Effector memory CD8-positive, alpha-beta T cell (primary cell): ENCODE data around the gene COL11A1.
"Not testable (repeated sequence)": the region's sequence is repeated elsewhere in the genome, so short reads cannot be mapped to it uniquely, and the experiment has no call there.

Source experiments
- ATAC-seq: fragments of 150-1000 bp; cut with Tn5 transposase; replicated peaks from 2 replicates; pipeline ENCODE4 v1.10.0; 2021; ENCODE audit warnings: mild to moderate bottlenecking, moderate library complexity
- DNase-seq, 3 experiments: peaks; one replicate each; pipeline ENCODE4 v3.0.0; 2021
- H3K27ac Mint-ChIP-seq, 2 donors: one replicate each; pipeline ENCODE4 v1.8.0; 2022; ENCODE audit warnings: mild to moderate bottlenecking in 2 of 2, mixed read lengths in 2 of 2, moderate library complexity in 2 of 2
- H3K27me3 Mint-ChIP-seq, 2 donors: one replicate each; pipeline ENCODE4 v1.8.0; 2022; ENCODE audit warnings: mixed read lengths in 2 of 2
- H3K36me3 Mint-ChIP-seq: one replicate; pipeline ENCODE4 v1.8.0; 2022; ENCODE audit warnings: mild to moderate bottlenecking, moderate library complexity, mixed read lengths; ENCODE audit not compliant: insufficient read depth
- H3K4me1 Mint-ChIP-seq, 2 donors: one replicate each; pipeline ENCODE4 v1.8.0; 2022; ENCODE audit warnings: low read depth in 2 of 2, mixed read lengths in 2 of 2
- H3K4me3 Mint-ChIP-seq, 2 donors: one replicate each; pipeline ENCODE4 v1.8.0; 2022; ENCODE audit warnings: mild to moderate bottlenecking in 2 of 2, mixed read lengths in 2 of 2, moderate library complexity in 2 of 2
- H3K9me3 Mint-ChIP-seq, 2 donors: one replicate each; pipeline ENCODE4 v1.8.0; 2022; ENCODE audit warnings: mixed read lengths in 2 of 2
- total RNA-seq, 9 experiments: gene quantifications; one replicate each; lab custom pipeline; 2026; lab: John Stamatoyannopoulos, UW

The COL11A1 gene
- total RNA-seq = 0 to 0.06 (median 0) reads per million in 9 experiments

DNA sequence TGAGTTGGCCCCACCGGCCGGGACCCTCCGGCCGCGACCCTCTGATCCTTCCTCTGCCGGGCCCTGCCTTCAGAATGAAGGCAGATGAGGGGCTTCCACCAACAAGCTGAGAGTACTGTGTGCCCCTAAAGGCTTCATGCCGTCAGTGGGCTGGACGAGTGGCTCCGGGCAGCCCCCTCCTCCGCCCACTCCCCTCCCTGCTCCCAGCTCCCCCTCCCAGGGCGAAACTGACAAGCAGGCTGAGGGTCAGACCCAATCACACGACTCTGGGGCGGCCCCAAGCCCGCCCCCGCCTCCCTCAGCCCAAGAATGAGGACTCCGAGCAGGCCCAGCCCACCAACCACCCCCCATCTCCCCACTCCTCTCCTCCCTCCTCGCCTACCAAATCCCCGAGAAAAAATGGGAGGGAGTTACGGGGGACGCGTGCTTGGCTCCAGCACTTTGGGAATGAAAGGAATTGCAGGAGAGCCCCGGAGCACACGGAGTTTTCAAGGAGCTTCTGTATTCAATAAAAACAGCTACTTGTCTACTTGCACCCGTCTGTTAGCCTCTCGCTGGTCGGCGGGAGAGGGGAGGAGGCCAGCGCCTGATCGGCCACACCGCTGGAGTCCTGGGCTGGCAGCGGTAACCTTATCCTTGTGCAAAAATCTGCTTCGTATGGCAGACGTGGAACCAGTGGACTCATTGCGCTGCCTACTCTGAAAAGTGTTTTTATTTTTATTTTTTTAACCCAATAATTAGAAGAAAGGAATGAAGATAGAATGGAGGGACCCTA lies at the start of gene COL11A1:
TSS of gene COL11A1 (minus strand) at position 147 of the 775 bp plus-strand sequence. CDS start 344 bp downstream, outside the sequence.
- DNase-seq = no peak
- H3K27me3 Mint-ChIP-seq = peaks cover 9 to 18% of the 10 kb centered on the region in 2 donors
- H3K9me3 Mint-ChIP-seq = peaks cover 0 to 4% of the 10 kb centered on the region in 2 donors
- H3K36me3 Mint-ChIP-seq = no peaks in the 10 kb centered on the region
- H3K27ac Mint-ChIP-seq = no peak within 1 kb of the TSS
- no peak within 1 kb of the TSS for H3K4me3 Mint-ChIP-seq
- peaks cover 0 to 4% of the 10 kb centered on the region in 2 donors for H3K4me1 Mint-ChIP-seq
- no peak for ATAC-seq

GRCh38 chr1:103156966-103157365 lies 48.6 kb upstream of the COL11A1 start:
- Mint-ChIP-seq H3K27me3 (no peaks in the 10 kb centered on the region), H3K4me3 (no peak overlapping the region), H3K36me3 (no peaks in the 10 kb centered on the region), H3K9me3 (peaks cover 8 to 9% of the 10 kb centered on the region in 2 donors), H3K4me1 (no peaks in the 10 kb centered on the region), H3K27ac (no peak overlapping the region)
- DNase-seq = no peak
- no peak for ATAC-seq

DNA sequence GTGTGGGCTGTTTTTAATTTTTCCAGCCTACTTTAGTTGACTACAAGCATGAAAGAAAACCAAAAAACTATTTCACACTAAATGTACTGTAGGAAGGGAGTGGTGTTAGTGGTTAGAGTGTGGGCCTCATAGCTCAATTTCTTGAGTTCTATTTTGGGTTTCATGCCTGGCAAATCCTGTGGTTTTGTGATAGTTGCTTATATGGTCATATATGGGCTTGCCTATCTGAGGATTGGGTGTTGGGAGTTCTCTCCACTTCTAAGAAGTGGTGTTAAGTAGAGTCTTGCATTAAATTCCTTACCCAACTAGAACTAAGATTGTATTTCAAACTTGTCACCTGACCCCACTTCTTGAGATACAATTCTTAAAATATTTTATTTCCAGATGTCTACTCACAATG lies 37.8 kb upstream of the COL11A1 start:
- H3K36me3 Mint-ChIP-seq = no peaks in the 10 kb centered on the region
- no peak overlapping the region for H3K4me3 Mint-ChIP-seq

DNA sequence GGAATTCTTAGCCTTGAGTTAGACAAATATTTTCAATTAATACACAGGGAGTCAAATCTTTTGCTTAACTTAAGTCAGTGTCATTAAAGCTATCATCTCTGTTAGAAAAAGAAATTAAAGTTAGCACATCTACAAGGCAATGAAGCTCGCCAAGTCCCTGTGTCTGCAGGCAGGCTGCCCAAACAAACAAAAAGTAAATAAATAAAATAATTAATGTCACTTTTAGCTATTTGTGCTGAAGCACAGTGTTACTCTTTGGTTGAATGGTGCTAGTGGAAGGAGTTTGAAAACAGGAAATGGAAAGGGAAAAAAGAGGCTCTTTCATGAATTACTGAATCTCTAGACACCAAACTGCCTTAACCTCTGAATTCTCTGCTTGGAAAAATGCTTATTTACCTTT lies 37.1 kb upstream of the COL11A1 start:
- Mint-ChIP-seq H3K9me3 (peaks cover 8 to 9% of the 10 kb centered on the region in 2 donors), H3K4me1 (no peaks in the 10 kb centered on the region), H3K36me3 (no peaks in the 10 kb centered on the region), H3K27me3 (no peaks in the 10 kb centered on the region), H3K4me3 (no peak overlapping the region), H3K27ac (no peak overlapping the region)
- DNase-seq (no peak), ATAC-seq (no peak)

More for the DNA sequence above, 37.8 kb upstream of the COL11A1 start:
- Mint-ChIP-seq H3K27ac (no peak overlapping the region), H3K9me3 (peaks cover 4 to 9% of the 10 kb centered on the region in 2 donors), H3K4me1 (no peaks in the 10 kb centered on the region), H3K27me3 (no peaks in the 10 kb centered on the region)
- ATAC-seq (no peak), DNase-seq (no peak)

- Mint-ChIP-seq H3K27ac (no peak overlapping the region), H3K4me1 (no peaks in the 10 kb centered on the region), H3K36me3 (no peaks in the 10 kb centered on the region), H3K27me3 (no peaks in the 10 kb centered on the region), H3K4me3 (no peak overlapping the region), H3K9me3 (peaks cover 8 to 12% of the 10 kb centered on the region in 2 donors)
- no peak for ATAC-seq
- no peak for DNase-seq
These were observed 36.4 kb upstream of the COL11A1 start for GRCh38 chr1:103144681-103145080.

- no peak for DNase-seq
- Mint-ChIP-seq H3K36me3 (no peaks in the 10 kb centered on the region), H3K4me3 (no peak overlapping the region), H3K9me3 (peaks cover 10 to 13% of the 10 kb centered on the region in 2 donors), H3K27ac (no peak overlapping the region), H3K27me3 (no peaks in the 10 kb centered on the region), H3K4me1 (no peaks in the 10 kb centered on the region)
- ATAC-seq = no peak
These were observed 34.1 kb upstream of the COL11A1 start for GRCh38 chr1:103142461-103142860.

DNA sequence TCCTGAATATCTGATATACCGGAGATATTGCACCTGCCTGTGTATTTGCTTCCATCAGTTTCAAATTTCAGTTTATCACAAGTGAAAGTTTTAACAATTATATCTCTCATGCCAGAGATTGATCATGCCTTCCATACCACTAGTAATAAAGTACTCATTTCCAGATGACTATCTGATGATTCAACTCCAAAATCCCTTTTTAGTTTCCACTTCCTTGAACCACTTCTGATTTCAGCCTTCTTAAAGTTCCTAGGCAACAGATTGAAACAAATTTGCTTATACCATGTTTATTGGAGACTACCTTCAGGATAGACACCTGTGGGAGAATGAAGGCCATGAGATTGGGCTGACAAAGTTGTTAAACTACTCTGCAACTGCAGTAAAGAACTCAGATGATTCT lies 21.5 kb upstream of the COL11A1 start:
- H3K27ac Mint-ChIP-seq = no peak overlapping the region
- no peak overlapping the region for H3K4me3 Mint-ChIP-seq
- no peaks in the 10 kb centered on the region for H3K4me1 Mint-ChIP-seq
- H3K27me3 Mint-ChIP-seq = no peaks in the 10 kb centered on the region
- no peaks in the 10 kb centered on the region for H3K36me3 Mint-ChIP-seq
- DNase-seq (no peak), ATAC-seq (no peak)
- H3K9me3 Mint-ChIP-seq = peaks cover 3 to 13% of the 10 kb centered on the region in 2 donors

DNA sequence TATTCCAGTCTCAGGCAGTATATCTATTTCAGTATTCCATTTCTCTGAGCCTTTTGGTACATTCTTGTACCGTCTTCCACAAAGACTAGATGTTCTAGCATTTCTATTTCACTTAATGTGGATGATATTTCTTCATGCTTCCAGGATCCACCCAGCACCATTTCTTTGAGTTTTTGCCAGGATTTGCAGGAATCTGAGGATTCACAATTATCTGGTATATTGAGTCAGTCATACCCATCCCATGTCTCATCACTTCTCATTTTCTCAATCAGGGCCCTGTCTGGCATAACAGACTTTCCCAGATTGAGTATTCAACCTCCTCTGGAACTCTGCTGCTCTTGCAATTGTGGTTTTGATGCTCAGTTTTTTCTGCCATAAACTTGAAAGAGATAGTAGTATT lies 20.9 kb upstream of the COL11A1 start:
- Mint-ChIP-seq H3K27me3 (no peaks in the 10 kb centered on the region), H3K4me1 (no peaks in the 10 kb centered on the region), H3K4me3 (no peak overlapping the region), H3K36me3 (no peaks in the 10 kb centered on the region), H3K27ac (no peak overlapping the region), H3K9me3 (peaks cover 0 to 13% of the 10 kb centered on the region in 2 donors)
- no peak for ATAC-seq
- DNase-seq = no peak

- not testable (repeated sequence) for H3K27me3 Mint-ChIP-seq, H3K4me1 Mint-ChIP-seq, H3K27ac Mint-ChIP-seq, H3K36me3 Mint-ChIP-seq, H3K4me3 Mint-ChIP-seq, DNase-seq, ATAC-seq
- H3K9me3 Mint-ChIP-seq = peaks cover 0 to 13% of the 10 kb centered on the region in 2 donors
These were observed 19.9 kb upstream of the COL11A1 start for GRCh38 chr1:103128256-103128655.

DNA sequence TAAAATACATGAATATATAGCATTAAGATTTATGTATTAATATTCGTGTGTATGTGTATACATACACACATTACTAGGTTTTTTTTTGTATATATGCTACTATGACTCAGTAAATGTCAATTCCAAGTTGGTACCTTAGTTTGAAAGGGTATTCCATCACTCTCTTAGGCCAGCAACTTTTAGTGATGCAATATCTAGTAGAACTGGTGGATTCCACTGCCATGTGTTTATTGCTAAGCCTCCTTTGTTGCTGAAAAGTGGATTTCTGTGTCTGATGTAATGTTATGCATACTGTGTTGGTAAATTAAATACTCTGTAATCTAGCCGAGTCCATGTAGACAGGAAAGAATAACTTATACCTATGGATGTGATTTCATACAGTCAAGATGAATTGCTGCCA lies 16.9 kb upstream of the COL11A1 start:
- no peak for ATAC-seq
- Mint-ChIP-seq H3K9me3 (peaks cover 0 to 13% of the 10 kb centered on the region in 2 donors), H3K4me3 (no peak overlapping the region), H3K4me1 (no peaks in the 10 kb centered on the region), H3K36me3 (no peaks in the 10 kb centered on the region), H3K27ac (no peak overlapping the region), H3K27me3 (no peaks in the 10 kb centered on the region)
- no peak for DNase-seq

- Mint-ChIP-seq H3K27ac (no peak overlapping the region), H3K27me3 (no peaks in the 10 kb centered on the region), H3K9me3 (peaks cover 0 to 13% of the 10 kb centered on the region in 2 donors), H3K4me1 (no peaks in the 10 kb centered on the region), H3K36me3 (no peaks in the 10 kb centered on the region), H3K4me3 (no peak overlapping the region)
- DNase-seq (no peak), ATAC-seq (no peak)
These were observed 14.8 kb upstream of the COL11A1 start for GRCh38 chr1:103122983-103123720.

DNA sequence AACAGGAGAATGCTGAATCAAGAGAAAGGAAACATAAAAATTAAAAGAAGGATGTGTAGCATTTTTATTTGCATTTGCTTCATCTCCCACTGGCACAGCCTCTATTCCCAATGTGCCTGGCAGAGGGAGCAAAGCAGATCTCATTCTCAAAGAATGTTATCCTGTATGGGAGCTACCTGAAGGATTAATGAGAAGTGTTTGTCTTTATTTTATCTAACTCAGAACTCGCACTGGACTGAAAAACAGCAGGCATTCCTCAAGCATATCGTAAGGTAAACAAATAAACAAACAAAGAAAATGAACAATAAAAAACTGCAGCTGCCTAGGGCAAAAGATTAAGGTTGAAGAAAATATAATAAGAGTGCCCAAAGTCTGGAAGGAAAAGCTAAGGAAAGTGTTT lies 12.7 kb upstream of the COL11A1 start:
- ATAC-seq (no peak), DNase-seq (no peak)
- H3K27me3 Mint-ChIP-seq = no peaks in the 10 kb centered on the region
- peaks cover 0 to 10% of the 10 kb centered on the region in 2 donors for H3K9me3 Mint-ChIP-seq
- H3K4me3 Mint-ChIP-seq = no peak overlapping the region
- no peaks in the 10 kb centered on the region for H3K36me3 Mint-ChIP-seq
- H3K4me1 Mint-ChIP-seq = no peaks in the 10 kb centered on the region
- no peak overlapping the region for H3K27ac Mint-ChIP-seq

- ATAC-seq (no peak), DNase-seq (no peak)
- Mint-ChIP-seq H3K27me3 (peaks cover 5 to 13% of the 10 kb centered on the region in 2 donors), H3K36me3 (no peaks in the 10 kb centered on the region), H3K9me3 (peaks cover 0 to 4% of the 10 kb centered on the region in 2 donors), H3K4me1 (peaks cover 0 to 4% of the 10 kb centered on the region in 2 donors), H3K27ac (no peak overlapping the region), H3K4me3 (no peak overlapping the region)
These were observed 4.2 kb upstream of the COL11A1 start for GRCh38 chr1:103112546-103112945.

DNA sequence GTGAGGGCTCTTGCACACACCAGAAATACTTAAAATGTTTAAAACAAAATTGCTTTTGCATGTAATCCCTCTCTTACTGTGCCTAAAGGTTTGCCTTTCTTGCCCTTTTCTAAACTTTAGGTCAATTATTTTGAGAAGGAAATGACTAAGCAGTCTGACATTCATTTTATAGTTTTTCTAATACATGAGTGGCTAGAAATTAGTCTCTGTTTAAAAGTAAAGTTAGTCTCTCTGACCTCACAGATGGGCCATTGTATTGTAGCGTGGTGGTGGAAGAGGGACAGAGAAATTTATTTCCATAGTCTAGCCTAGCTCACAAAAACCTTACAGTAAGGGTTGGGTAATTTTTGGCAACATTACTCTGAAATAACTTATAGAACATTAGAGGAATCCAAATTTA lies 3.6 kb upstream of the COL11A1 start:
- no peak for ATAC-seq
- Mint-ChIP-seq H3K4me1 (peaks cover 0 to 4% of the 10 kb centered on the region in 2 donors), H3K27me3 (peaks cover 9 to 18% of the 10 kb centered on the region in 2 donors), H3K4me3 (no peak overlapping the region), H3K9me3 (peaks cover 0 to 4% of the 10 kb centered on the region in 2 donors), H3K27ac (no peak overlapping the region), H3K36me3 (no peaks in the 10 kb centered on the region)
- no peak for DNase-seq
